Measurements from ENCODE around the gene C12orf54.

GRCh38 chr12:48441069-48441468 is 41.2 kb upstream of the C12orf54 start:
- TF ChIP-seq, protein P1, sequence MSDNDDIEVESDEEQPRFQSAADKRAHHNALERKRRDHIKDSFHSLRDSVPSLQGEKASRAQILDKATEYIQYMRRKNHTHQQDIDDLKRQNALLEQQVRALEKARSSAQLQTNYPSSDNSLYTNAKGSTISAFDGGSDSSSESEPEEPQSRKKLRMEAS (IDR thresholded peaks at IDR 0.05), result no peak
- TF ChIP-seq EP300 (IDR thresholded peaks at IDR 0.05; ENCODE audit: borderline replicate concordance in 1 of 2, low read depth in 2 of 2, low read length in 2 of 2) (no peak), RAD21 (IDR thresholded peaks at IDR 0.05 in 1 of 2, conservative IDR thresholded peaks at IDR 0.05 in 1 of 2; ENCODE audit: low read depth in 2 of 2, low read length in 2 of 2) (no peak), ZNF274 (IDR thresholded peaks at IDR 0.05; ENCODE audit: borderline replicate concordance, extremely low read depth, low read length) (no peak), POLR2A (IDR thresholded peaks at IDR 0.05; ENCODE audit: control extremely low read depth in 1 of 2, low read depth in 2 of 2, low read length in 2 of 2) (no peak), POLR2AphosphoS5 (IDR thresholded peaks at IDR 0.05; ENCODE audit: low read depth, low read length) (no peak), ASH2L (IDR thresholded peaks at IDR 0.05; ENCODE audit: low read length) (no peak), EZH2 (IDR thresholded peaks at IDR 0.05; ENCODE audit: low read depth, low read length, severe bottlenecking) (no peak)
- TF ChIP-seq, protein P2, sequence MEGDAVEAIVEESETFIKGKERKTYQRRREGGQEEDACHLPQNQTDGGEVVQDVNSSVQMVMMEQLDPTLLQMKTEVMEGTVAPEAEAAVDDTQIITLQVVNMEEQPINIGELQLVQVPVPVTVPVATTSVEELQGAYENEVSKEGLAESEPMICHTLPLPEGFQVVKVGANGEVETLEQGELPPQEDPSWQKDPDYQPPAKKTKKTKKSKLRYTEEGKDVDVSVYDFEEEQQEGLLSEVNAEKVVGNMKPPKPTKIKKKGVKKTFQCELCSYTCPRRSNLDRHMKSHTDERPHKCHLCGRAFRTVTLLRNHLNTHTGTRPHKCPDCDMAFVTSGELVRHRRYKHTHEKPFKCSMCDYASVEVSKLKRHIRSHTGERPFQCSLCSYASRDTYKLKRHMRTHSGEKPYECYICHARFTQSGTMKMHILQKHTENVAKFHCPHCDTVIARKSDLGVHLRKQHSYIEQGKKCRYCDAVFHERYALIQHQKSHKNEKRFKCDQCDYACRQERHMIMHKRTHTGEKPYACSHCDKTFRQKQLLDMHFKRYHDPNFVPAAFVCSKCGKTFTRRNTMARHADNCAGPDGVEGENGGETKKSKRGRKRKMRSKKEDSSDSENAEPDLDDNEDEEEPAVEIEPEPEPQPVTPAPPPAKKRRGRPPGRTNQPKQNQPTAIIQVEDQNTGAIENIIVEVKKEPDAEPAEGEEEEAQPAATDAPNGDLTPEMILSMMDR (IDR thresholded peaks at IDR 0.05; ENCODE audit: control extremely low read depth in 1 of 3, insufficient read depth in 1 of 3, low read depth in 1 of 3, low read length in 3 of 3), result no peak
